ENCODE results near the gene SEMA4F.

DNA sequence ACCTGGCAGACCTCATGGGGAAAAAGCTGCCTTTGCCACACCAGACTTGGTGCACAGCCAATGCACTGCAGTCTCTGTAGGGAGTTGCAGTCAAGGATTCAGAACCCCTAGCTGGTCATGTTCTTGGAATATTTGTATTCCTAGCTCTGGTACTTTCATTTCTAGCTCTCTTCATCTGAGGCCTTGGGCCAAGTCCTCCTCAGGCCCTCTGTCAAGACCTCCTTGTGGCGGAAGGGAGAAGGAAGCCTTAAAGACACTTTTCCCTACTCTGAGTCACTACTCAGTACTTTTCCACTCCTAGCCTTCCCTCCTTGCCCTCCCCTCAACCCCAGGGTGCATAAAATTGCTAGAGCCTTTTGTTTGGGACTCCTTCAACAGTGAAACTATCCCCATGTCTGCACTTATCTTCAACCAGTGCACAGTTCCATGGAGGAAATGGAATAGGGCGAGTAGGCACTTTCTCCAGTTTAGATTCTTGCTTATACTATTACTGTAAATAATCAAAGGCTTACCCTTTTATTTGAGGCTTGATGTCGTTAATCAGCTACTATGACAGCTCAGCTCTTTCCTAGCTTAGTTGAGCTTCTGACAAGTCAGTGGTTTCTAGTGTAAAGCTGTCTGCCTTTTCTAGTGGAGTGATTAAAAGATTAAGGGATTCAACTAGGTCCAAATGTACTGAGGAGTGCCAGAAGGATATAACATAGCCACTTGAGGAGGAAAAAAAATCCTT is 21.7 kb upstream of the SEMA4F start:
- TF ChIP-seq POLR2AphosphoS2 (conservative IDR thresholded peaks at IDR 0.05; ENCODE audit: low read length) (no peak), BCL3 (IDR thresholded peaks at IDR 0.05) (no peak), POLR2A (IDR thresholded peaks at IDR 0.05; ENCODE audit: low read length) (no peak), CHD2 (IDR thresholded peaks at IDR 0.05; ENCODE audit: low read length, partially characterized antibody) (no peak), HDAC2 (IDR thresholded peaks at IDR 0.05) (no peak), MAZ (IDR thresholded peaks at IDR 0.05; ENCODE audit: borderline replicate concordance, low read depth, low read length) (no peak), HOXB5 (CRISPR knock-in tag; IDR thresholded peaks at IDR 0.05) (no peak), JUNB (IDR thresholded peaks at IDR 0.05) (no peak), REST (IDR thresholded peaks at IDR 0.05) (no peak), FOSL2 (IDR thresholded peaks at IDR 0.05) (no peak), FOSL2 (CRISPR knock-in tag; IDR thresholded peaks at IDR 0.05) (no peak), EP300 (IDR thresholded peaks at IDR 0.05) (no peak)
- TF ChIP-seq, protein P1, sequence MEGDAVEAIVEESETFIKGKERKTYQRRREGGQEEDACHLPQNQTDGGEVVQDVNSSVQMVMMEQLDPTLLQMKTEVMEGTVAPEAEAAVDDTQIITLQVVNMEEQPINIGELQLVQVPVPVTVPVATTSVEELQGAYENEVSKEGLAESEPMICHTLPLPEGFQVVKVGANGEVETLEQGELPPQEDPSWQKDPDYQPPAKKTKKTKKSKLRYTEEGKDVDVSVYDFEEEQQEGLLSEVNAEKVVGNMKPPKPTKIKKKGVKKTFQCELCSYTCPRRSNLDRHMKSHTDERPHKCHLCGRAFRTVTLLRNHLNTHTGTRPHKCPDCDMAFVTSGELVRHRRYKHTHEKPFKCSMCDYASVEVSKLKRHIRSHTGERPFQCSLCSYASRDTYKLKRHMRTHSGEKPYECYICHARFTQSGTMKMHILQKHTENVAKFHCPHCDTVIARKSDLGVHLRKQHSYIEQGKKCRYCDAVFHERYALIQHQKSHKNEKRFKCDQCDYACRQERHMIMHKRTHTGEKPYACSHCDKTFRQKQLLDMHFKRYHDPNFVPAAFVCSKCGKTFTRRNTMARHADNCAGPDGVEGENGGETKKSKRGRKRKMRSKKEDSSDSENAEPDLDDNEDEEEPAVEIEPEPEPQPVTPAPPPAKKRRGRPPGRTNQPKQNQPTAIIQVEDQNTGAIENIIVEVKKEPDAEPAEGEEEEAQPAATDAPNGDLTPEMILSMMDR (IDR thresholded peaks at IDR 0.05): no peak
